Measurements from ENCODE around the gene PGA5.

DNA sequence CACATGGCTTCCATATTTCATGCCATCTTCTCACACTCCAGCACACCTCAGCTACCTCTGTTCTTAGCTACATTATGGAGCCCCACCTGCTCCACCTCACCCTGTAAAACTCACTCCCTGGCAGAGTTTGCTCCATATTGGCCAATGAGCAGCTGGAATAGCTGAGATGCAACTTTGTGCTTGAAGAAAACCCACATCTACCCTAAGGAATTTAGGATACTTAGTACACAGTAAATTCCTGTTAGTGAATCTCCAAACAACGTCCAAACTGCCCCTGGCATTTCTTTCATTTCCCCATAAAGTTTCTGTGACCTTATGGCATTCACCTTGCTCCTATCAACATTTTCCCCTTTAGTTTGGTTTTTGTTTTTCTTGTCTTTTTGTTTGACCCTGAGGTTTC, 56.4 kb downstream of the PGA5 start:
- TF ChIP-seq, protein P1, sequence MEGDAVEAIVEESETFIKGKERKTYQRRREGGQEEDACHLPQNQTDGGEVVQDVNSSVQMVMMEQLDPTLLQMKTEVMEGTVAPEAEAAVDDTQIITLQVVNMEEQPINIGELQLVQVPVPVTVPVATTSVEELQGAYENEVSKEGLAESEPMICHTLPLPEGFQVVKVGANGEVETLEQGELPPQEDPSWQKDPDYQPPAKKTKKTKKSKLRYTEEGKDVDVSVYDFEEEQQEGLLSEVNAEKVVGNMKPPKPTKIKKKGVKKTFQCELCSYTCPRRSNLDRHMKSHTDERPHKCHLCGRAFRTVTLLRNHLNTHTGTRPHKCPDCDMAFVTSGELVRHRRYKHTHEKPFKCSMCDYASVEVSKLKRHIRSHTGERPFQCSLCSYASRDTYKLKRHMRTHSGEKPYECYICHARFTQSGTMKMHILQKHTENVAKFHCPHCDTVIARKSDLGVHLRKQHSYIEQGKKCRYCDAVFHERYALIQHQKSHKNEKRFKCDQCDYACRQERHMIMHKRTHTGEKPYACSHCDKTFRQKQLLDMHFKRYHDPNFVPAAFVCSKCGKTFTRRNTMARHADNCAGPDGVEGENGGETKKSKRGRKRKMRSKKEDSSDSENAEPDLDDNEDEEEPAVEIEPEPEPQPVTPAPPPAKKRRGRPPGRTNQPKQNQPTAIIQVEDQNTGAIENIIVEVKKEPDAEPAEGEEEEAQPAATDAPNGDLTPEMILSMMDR (IDR thresholded peaks at IDR 0.05) = no peak
- no peak for TF ChIP-seq ZFX (IDR thresholded peaks at IDR 0.05; ENCODE audit: borderline replicate concordance)

All from 22Rv1 (cell line).